ENCODE measurements around the gene STT3B.
"Not testable (repeated sequence)": the region's sequence is repeated elsewhere in the genome, so short reads cannot be mapped to it uniquely, and the experiment has no call there.

The STT3B gene

DNA sequence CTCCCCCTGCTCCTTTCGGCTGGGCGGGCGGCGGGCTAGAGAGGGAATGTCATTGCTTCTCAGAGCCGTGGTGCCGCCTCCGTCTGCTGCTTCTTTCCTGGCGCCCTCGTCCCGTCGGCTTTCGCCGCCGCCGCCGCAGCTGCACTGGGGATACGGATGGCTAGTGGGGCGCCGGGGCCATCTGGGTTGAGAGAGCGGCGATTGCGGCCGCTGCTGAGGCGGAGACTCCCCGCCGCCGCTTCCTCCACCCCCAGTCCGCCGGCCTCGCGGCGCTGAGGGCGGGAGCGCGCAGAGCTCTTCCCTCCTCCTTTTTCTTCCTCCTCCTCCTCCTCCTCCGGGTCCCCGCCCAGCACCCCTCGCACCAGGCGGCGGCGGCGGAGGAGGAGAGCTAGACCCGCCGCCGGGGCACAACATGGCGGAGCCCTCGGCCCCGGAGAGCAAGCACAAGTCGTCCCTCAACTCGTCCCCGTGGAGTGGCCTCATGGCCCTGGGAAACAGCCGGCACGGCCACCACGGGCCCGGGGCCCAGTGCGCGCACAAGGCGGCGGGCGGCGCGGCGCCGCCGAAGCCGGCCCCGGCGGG, at the start of gene STT3B:
STT3B (plus strand) TSS at position 339 of the 582 bp plus-strand sequence; CDS start at position 413, 74 bp downstream.
- peak; percentile 53 for DNase-seq (ENCODE audit: low spot score)

DNA sequence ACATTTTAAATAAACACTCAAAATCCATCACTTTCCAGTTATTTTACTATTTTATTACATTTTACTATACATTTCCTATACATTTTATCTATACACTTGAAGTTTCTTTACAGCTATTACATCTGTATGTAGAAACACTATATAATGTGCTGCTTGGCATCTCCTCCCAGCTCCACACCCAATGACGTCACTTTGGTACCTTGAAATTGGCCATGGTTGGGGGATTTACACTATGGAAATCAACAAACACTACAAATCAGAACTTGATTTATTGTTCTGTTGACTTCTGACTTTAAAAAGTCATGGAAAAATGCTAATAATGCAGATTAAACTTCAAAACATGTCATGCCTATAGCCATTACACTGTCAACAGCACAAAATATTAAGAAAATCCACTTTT, 48.9 kb upstream of the STT3B start:
- DNase-seq (ENCODE audit: low spot score), result no peak

DNA sequence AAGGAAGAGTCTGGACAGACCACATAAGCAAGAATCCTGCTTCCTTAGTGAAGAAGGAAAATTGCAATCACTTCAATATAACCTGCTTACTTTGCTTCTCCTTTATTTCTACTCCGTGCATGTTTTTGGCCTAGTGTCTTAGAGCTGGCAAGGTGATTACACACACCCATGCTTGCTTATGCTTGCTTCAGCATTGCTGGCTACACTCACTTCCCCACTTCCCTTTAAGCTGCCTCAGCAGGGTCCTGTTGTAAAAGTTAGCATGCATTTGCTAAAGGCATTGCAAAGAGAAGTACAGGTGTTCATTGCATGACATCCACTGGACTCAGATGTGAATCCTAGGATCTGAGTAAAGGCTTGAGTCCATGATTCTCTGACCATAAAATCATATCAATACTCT, 47.5 kb upstream of the STT3B start:
- DNase-seq (ENCODE audit: low spot score), result no peak

DNA sequence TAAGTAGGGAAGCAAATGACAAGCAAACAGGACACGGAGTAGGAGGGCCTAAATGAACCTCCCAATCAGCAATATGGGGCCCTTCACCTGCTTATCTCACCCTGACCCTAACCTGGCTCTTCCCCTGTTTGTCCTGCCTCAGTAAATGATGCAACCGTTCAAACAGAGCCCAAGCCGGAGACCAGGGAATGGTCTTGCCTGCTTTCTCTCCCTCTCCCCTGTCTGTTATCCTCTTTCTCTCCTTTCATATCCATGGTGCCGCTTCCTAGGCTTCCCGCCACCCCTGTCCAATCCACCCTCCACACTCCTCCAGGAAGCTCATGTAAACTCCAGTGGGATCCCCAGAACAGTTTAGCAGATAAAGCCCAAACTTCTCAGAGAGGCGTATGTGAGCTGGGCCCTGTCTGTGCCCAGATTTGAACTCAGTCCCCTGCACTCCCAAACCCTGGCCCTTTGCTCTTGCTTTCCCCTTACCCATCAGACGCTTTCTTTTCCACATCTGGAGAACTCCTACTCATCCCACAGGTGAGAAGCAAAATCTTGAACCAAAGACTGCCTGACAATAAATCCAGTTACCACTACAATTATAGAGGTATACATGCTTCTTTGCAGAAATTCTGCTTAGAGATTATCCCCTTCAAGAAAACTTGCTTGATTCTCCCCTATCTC, 45.7 kb upstream of the STT3B start:
- DNase-seq (ENCODE audit: low spot score), result no peak

DNA sequence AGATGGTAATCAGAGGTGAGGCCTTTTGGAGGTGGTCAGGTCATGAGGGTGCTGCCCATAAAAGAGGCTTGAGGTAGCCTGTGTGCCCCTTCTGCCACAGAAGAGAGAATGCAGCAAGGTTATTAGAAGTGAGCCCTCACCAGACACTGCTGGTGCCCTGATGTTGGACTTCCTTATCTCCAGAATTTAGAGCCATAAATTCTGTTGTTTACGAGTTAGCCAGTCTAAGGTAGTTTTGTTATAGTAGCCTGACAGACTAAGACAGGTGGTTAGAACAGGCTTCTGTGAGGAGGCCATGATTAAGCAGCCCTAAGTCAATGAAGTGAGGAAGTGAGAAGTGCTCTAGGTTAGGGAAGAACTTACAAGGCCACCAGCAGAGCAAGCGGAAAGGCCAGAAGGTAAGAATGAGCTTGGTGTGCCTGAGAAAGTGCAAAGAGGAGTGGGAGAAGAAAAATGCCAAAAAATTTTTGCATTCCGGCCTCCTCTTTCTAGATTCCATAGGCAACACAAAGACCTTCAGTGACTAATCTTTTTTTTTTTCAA, 44.2 kb upstream of the STT3B start:
- DNase-seq (ENCODE audit: low spot score), result no peak

DNA sequence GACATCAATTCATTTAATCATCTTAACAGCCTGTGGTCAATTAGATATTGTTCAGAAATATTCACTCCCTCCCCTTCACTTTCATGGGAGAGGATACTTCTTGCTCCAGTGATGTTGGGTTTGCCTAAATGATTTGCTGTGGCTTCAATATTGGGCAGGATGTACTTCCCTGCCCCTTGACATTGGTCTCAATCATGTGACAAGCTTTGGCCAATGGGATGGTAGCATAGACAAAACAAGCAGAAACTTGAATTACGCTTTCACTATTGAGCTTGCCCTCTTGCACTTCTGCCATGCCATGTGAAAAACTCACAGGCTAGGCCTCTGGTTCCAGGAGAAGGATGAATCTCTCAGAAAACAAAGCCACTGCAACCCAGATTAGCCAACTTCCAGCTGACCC, 42.2 kb upstream of the STT3B start:
- DNase-seq (ENCODE audit: low spot score), result no peak

DNA sequence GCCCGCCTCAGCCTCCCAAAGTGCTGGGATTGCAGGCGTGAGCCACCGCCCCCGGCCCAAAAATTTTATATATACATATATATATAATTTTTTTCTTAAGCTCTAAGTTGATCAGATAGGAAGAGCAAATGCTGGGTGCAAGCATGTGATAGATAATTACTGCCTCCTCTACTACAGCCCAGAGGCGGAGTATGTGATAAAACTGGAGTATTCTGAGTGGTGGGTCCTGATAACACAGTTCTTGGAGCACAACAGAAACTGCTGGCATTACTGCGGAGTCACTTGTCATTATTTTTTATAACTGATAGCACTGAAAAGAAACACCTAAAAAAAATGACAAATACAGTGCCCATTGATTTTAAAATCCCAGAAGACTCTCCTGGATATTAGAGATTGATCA, 41.1 kb upstream of the STT3B start:
- DNase-seq (ENCODE audit: low spot score), result no peak

DNA sequence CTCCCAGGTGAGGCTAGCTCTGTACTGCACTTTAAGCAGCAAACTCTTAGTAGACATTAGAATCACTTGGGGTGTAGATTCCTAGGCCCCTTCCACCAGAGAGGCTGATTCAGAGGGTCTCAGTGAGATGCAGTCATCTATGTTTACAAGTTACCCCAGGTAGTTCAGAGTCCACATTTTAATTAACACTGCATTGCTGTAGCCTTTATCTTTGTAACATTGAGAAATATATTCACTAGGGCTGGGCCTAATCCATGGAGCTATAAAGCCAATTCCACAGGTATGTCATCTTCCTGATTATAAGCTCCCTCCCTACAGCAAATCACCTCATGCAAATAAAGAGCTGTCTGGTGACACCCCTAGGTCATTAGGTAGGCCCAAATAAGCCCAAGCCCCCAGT, 39.6 kb upstream of the STT3B start:
- no peak for DNase-seq (ENCODE audit: low spot score)

DNA sequence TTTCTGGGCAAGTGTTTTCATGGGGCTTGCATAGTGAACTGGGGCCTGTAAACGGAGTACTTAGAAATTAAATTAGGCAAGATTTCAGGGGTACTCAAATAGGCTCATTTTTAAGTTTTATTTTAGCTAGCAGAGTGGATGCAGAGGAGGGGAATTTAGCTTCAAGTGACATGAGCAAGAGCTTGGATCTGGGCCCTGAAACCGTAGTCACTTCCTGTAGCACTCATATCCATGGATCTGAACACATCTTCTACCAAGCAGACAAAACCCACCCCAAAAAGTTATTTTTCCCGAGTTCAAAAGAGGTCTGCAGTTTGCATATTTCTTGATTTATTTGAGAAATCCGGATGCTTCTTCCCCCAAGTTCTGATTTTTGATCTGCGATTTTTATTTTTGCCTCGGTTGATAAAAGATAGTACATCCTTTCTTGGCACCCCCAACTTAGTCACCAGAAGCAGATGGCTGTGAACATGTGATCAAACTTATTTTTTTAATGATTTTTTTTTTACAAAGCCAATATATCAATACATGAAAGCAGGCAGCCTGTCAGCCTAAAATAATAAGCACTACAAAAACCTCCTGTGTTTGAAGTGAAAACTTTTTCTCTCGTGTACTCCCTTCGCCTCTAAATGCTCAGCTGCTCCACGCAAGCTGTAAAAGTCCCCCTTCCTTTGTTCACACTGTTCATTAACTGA, 36.6 kb upstream of the STT3B start:
- DNase-seq (ENCODE audit: low spot score), result no peak

DNA sequence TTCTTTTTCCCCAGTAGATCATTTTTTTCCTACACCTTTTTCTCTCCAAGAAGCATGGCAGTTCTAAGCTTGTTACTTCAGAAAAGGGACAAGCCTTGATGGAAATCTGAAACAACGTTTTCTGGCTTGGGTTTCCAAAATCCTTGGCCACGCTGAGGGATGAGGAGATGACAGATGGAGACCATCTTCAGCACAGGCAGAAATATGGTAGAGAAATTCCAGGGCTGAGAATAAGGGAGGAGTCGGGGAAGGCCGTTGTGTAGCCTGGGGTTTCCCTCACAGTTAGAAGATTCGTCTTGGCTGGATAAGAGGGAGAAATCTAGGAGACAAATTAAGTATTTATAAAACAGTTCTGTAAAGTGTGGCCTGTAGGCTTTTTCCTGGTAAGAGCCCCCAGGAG, 33.9 kb upstream of the STT3B start:
- no peak for DNase-seq (ENCODE audit: low spot score)

DNA sequence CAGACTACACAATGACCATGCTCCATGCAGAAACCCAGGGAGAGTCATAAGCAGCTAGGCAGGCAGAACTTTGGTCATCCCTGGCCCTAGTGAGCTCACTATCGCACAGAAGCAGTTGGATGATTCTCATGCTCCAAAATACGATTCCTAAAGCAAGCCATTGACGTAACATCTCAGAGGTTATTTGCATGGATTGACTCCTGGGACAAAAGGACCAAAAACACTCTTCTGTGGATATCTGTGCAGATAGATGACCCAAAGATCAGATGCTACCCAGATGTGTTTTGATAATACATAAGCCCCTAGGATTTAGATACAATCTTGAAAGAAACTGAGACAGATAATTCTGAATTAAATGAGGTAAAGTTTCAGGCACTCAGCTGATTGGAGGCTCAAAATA, 33.4 kb upstream of the STT3B start:
- DNase-seq (ENCODE audit: low spot score), result no peak

DNA sequence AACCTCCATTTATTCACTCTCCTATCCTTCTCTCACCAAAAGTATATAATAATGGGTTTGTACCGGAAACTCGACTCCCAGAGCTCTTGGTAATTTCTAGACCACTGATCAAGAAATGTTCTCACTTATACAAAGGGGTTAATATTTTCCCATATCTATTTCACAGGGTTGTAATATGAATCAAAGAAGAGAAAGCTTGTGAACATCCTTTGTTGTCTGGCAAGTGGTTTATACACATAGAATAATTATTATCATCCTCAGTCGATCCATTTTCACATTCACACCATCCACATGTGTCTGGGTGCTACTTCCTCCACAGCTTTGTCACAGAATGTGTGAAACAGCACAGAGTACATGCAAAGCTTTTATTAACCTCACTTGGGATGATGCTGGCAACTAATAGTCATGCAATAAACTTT, 29.9 kb upstream of the STT3B start:
- no peak for DNase-seq (ENCODE audit: low spot score)

DNA sequence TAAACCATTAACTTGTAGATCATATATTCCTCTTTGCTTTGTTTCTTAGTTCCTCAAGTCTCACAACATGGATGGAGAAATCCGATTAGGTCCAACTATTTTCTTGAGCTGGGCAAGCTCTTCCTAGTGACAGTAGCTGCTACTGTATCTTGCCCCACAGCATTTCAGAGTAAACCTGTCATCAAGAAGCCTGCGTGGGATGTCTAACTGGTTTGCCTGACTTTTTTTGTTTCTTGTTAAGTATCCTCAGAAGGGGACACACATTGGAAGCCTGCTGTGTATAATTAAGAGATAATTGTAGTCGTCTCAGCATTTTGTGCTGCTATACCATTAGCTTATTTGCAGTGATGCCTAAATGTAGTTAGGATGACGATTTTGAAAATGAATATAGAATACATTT, 29.3 kb upstream of the STT3B start:
- no peak for DNase-seq (ENCODE audit: low spot score)

DNA sequence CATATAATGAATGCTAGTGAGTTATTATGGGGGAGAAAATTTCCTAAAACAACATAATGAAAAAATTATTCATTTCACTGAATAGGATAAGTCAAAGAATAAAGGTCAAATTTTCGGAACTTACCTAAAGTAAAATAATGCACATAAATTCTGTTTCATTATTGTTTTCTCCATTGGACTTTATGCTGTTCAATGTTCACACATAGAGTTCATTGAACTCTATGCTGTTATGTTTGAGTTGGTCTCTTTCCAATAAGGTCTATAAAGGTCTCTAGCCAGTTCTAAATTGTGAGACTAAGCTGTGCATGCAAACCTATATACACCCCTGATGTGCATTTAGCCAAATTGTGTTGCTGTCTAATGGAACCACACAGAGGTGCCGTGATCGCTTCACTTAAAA, 28.5 kb upstream of the STT3B start:
- no peak for DNase-seq (ENCODE audit: low spot score)

DNA sequence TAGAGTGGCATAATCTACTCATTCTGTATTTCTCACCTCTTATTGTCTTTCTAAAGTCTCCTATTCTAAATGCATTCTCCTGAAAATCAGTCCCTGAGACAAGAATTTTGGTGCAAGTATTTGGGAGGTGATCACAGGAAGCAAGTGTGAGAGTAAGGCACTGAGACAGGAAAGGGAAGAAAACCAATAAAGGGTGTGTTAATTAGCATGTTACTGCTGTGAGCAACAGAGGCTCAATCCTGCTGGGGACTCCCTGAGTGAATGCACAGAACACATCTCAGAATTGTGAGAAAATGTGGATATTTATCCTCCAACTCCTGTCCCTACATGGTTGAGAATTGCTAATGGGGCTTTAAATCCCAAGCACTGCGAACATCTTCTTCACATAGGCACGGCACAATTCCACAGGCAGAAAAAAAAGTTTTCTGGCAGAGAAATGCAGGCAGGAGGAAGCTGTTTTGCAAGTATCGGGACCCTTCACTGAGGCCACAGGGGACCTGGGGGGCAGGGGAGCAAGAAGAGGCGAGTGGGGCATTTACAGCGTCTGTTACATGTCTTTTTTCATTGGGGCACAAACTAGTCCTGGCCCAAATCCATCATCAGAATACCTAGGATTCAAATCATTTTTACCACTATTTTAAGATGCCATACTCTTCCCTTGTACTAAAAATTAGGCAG, 27.2 kb upstream of the STT3B start:
- no peak for DNase-seq (ENCODE audit: low spot score)

DNA sequence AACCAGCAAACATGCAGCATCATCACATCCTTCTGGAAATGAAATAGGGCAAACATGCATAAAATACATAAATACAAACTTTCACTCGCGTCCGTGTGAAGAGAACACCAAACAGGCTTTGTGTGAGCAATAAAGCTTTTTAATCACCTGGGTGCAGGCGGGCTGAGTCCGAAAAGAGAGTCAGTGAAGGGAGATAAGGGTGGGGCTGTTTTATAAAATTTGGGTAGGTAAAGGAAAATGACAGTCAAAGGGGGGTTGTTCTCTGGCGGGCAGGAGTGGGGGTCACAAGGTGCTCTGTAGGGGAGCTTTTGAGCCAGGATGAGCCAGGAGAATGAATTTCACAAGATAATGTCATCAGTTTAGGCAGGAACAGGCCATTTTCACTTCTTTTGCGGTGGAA, 26.2 kb upstream of the STT3B start:
- DNase-seq (ENCODE audit: low spot score), result not testable (repeated sequence)

DNA sequence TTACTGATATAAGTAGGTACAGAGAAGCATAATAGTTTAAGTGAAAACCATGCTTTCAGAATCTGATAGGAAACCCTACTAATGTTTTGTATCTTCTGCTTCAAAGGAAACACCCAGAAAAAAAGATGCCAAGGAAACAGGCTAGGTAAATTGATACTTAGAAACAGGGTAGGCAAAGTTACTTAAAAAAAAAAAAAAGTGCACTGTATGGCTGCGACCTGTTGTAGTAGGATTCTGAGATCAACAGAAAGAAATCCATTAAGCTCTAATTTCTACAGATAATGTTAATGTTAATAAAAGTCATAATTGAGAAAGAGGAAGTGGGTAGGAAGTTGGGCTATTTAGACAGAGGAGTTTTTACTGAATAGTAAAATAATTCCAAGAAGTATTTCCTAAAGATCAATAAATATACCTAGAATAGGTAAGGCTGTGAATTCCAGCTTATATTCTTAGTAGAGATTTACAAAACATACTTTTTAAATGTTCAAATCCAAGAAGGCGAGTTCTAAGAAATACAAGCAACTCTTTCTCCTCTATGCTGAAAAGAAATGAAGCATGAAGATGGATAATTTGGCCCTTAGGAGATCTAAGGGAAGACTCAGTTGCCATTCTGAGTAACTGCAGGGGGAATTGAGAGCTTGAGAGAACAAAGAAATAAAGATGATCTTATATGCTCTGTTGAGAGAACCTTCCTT, 24.1 kb upstream of the STT3B start:
- DNase-seq (ENCODE audit: low spot score), result no peak

DNA sequence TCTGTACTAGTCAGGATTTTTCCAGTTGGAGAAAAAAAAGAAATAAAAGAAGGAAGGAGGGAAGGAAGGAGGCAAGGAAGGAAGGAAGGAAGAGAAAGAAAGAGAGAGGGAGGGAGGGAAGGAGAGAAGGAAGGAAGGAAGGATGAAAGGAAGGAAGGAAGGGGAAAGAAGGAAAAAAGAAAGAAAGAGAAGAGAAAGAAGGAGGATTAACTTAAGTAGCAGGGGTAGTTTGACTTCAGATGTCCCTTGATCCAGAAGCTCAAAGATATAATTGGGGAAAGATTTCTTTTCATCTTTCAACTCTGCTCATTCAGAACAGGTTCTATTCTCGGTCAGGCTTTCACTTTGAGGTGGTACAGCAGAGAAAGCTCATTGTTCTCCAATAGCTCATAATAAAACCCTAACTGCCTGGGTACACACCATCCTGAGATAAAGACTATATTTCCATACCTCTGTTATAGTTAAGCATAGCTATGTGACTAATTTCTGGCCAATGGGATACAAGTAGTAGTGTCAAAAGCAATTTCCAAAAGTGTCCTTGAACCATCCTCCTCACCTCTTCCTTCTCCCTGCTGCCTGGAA, 23.5 kb upstream of the STT3B start:
- no peak for DNase-seq (ENCODE audit: low spot score)

DNA sequence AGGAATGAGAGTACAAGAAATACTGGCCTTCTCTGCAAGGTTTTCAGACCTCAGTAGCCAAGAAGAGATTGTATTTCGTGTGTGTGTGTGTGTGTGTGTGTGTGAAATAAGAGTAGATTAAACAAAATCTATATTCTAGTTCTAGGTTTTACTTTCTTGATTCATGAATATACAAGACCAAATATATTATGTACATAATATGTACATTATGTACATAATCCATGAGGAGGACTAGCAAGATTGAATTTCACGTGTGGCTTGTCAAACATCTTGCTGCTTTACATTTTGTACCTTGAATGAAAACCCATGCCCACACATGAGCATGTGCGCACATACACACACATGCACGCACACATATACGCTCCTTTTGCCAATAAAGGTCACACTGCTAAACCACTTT, 18.2 kb upstream of the STT3B start:
- no peak for DNase-seq (ENCODE audit: low spot score)

DNA sequence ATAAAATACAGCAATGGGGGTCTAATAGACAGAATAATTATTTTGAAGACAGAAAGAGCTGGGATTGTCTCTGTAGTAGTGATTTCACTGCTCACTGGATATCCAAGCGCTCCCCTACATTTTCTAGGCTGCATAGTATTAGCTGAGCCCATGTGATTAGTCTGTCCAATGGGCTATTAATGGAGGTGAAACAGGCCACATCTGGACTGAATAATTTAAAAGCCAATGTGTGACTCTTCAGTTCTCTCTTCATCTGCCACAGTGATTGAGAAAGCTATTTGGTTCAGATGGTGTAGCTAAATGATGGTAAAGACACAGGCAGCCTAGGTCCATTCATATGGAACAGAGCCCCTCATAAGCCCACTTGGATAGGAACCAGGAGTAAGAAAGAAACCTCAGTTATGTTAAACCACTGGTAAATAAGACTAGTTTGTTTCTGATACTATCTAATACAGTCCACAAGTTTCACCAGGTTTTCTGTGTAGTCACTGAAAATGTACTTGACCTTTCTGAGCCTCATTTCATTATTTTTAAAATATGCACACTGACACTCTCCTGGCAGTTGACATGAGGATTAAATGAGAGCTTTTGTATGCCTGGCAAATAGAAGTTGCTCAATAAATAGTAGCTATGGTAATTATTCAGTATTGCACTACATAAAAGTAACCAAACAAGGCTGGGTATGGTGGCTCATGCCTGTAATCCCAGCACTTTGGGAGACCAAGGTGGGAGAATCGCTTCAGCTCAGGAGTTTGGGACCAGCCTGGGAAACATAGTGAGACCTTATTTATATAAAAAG, 17.0 kb upstream of the STT3B start:
- no peak for DNase-seq (ENCODE audit: low spot score)

DNA sequence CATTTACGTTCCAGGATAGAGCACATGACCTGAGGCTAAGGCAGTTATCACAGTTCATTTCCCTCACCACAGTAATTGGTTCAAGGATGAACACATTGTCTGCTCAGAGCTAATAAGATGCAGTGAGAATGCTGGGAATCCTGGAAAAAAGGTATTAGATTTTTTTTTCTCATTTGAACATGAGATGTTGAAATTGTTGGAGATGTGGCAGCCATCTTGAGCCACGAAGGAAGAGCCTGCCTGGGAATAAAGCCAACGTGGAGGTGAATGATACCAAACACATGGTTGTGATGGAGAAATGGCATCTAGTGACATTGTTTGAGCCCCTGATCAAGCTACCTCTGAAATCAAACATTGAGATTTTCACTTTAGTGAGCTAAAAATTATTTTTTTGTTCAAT, 16.0 kb upstream of the STT3B start:
- no peak for DNase-seq (ENCODE audit: low spot score)

All from COLO829 (cell line).